GM18517 (cell line): ENCODE data around the gene LIN7B.
"Not testable (repeated sequence)": the region's sequence is repeated elsewhere in the genome, so short reads cannot be mapped to it uniquely, and the experiment has no call there.

Source experiments
- ATAC-seq: cut with Tn5 transposase; IDR thresholded peaks from one replicate; pipeline ENCODE4 v1.9.1; 2021; ENCODE audit warnings: mild to moderate bottlenecking, moderate library complexity; ENCODE audit not compliant: unreplicated experiment

LIN7B gene

DNA sequence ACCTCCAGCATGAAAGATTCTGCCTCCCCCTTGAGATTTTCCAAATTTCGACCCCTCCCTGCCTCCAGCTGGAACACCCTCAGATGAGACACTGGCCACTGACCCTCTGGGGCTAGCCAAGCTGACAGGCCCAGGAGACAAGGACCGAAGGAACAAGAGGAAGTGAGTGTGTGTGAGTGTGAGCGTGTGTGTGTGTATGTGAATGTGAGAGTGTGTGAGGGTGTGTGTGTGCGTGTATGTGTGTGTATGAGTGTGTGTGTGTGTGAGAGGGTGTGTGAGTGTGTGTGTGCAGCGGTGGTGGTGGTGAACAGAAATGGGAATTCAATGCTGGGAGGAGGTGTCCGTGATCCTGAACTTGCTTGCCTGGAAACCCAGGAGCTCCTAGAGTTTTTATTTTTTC lies 27.2 kb downstream of the LIN7B start:
- no peak for ATAC-seq

DNA sequence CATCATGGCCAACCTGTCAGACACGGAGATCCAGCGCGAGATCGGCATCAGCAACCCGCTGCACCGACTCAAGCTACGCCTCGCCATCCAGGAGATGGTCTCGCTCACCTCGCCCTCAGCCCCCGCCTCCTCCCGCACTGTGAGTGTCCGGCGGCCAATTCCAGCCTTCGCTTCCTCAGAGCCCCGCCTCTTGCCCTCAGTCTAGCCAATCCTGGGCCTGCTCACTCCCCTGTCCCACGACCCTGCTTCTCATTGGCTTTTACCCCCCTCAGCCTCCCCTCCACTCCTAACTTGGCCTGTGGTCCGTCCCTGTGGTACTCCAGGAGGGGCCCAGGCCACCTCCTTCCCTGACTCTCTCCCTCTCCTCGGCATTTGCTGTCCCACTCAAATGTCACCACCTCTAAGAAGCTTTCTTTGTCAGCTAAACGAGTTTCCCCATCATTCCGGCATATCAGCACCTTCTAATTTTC lies 28.7 kb downstream of the LIN7B start:
- peak; percentile 78 for ATAC-seq

DNA sequence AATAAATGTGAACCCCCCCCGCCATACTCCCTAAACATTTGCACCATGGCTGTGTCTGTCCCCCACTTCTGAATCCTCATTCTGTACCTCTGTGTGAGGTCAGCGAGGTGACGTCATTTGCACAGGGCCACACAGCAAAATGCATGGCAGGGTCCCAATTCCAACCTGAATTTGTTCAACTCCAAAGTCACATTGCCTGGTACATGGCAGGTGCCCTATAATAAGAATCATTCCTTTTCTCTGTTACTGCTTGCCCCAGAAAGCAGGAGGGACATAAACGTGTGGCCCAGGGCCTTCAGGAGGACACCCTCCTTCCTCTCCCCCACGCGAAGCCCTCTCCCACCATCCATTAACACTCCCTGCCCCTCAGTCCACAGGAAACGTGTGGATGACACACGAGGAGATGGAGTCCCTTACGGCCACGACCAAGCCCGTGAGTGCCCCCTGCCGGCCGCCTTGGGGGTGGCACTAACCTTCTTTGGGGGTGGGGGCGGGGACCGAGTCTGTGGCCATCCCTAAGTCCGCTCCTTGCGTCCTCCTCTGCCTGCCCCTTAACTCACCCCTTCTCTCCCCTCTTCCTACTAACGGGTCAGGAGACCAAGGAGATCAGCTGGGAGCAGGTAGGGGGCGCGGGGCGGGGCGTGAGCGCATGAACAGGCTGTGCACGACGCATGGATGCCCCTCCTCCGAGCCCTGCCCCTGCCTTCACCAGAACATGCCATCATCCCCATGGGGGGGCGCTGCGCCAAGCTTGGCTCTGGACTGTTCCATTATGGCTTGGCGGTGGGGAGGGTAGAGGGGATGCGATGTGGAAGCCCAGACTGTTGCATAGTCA lies 31.6 kb downstream of the LIN7B start:
- ATAC-seq: no peak

DNA sequence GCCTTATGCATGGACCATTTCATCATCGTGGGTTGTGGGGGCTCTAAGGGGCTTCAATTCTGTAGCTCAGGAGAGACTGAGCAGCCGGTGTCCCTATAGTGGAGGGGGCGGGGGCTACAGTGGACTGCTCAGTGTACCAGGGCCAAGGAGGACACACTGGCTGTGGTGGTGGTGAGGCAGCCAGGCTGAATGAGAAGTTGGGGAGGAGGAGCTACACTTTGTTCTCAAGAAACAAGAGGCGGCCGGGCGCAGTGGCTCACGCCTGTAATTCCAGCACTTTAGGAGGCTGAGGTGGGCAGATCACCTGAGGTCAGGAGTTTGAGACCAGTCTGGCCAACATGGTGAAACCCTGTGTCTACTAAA lies 32.2 kb downstream of the LIN7B start:
- not testable (repeated sequence) for ATAC-seq

DNA sequence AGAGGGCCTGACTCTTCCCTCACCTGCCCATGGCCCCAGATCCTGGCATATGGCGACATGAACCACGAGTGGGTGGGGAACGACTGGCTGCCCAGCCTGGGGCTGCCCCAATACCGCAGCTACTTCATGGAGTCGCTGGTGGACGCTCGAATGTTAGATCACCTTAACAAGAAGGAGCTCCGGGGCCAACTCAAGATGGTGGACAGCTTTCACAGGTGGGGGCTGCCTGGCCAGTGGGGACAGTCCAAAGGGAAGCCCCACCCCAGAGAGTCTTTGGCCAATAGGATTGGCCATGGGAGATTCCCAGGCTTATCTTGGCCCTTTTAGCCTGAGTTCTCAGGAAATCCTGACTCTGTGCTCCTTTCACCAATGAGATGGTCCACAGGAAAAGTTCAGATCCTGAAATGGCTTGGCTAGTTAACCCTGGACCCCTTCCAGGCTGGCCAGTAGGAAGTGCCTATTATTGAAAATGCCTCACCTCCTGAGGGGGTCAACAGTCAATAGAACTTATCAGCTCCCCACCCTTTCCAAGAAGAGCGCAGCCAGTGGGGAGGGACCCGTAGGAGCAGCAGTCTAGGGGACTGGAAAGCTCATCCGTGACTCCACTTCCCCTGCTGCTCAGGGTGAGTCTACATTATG lies 34.0 kb downstream of the LIN7B start:
- ATAC-seq: no peak

DNA sequence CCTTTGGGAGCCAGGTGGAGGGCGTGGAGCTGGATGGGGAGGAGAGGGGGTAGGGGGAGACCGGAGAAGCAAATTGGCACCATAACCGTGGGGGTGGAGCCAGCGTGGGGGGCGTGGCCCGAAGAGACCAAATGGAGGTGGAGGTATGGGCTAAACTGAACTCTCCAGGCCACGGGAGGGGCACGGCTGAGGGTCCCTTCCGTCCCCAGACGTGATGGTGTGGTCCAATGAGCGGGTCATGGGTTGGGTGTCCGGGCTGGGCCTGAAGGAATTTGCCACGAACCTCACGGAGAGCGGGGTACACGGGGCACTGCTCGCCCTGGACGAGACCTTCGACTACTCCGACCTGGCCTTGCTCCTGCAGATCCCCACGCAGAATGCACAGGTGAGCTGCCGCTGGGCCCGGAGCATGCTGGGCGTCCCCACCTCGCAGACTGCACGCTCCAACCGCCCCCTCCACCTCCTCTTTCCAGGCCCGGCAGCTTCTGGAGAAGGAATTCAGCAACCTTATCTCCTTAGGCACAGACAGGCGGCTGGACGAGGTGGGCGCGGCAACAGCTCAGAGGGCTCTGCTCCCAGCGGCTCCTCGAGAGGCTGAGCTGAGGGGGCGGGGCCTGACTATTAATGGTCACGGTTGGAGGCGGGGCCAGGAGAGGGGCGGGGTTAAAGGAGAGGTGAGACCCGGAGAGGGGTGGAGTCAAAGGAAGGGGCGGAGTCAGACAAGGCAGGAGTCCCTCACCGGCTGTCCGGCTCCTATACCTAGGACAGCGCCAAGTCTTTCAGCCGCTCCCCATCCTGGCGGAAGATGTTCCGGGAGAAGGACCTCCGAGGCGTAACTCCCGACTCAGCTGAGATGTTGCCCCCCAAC lies 34.8 kb downstream of the LIN7B start:
- no peak for ATAC-seq

DNA sequence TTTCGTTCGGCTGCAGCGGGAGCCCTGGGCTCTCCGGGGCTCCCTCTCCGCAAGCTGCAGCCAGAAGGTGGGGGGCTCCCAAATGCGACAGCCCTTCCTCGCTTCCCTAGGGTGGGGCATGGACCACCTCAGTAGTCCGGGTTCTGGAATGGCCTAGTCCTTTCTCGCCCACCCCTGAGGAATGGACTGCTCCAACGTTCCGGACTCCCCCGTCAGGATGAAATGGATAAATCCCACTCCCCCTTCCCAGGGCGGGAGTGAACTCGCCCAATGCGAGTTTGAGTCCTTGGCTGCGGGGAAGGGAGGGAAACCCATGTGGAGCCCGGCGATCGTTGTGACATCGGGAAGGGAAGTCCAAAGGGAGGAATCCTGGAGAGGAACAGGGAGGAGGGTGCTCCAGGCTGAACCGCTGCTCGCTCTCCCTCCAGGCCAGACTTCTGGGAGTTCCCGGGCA lies 35.5 kb downstream of the LIN7B start:
- no peak for ATAC-seq

DNA sequence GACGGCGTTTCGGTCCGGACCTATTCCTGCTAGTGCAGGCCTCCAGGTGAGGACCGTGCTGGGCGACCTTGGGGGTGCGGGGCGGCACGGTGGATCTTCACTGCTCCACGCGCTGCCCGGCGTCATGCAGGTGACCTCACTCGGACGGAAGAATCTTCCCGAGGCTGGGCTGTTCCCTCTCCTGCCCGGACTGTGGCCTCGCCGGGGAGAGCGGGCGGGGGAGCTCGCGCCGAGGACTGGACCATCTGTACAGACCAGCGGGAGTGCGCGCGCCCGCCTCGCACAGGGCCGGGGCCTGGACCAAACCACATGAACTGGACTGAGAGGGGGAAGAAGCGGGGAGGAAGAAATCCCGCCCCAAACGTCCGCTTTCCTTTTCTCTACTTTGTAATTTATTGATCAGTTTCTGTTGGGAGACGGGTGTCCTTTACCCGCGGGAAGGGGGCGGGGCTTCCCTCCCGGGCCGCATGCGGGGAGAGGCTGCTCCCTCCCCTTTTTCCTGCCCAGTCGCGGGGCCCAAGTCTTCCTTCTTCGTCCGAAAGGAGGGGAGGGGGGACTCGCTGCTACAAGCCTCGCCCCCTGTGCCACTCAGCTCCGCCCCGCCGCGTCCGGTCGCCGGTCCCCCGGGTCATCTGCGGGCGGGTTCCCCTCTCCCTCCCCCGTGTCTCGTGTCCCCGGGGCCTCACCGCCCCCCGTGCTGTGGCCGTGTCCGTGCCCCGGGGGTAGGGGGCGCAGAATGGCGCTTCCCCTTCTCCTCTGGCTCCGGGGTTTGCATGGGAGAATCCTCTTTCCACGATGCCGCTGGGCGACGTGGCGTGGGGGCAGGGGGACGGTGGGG lies 36.2 kb downstream of the LIN7B start:
- no peak for ATAC-seq

DNA sequence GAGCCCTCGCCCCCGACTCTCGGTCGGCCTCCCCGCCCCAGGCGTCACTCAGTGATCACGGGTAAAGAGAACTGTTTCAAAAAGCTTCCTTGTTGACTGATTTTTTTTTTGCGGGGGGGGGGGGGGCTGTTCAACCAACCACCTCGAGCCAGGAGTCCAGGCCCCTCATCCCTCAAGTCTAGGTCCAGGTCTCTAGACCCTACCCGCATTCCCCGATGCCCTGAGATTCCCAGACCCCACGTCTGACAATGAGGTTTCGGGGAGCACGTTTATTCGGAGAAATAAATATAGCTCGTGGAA lies 36.7 kb downstream of the LIN7B start:
- no peak for ATAC-seq

DNA sequence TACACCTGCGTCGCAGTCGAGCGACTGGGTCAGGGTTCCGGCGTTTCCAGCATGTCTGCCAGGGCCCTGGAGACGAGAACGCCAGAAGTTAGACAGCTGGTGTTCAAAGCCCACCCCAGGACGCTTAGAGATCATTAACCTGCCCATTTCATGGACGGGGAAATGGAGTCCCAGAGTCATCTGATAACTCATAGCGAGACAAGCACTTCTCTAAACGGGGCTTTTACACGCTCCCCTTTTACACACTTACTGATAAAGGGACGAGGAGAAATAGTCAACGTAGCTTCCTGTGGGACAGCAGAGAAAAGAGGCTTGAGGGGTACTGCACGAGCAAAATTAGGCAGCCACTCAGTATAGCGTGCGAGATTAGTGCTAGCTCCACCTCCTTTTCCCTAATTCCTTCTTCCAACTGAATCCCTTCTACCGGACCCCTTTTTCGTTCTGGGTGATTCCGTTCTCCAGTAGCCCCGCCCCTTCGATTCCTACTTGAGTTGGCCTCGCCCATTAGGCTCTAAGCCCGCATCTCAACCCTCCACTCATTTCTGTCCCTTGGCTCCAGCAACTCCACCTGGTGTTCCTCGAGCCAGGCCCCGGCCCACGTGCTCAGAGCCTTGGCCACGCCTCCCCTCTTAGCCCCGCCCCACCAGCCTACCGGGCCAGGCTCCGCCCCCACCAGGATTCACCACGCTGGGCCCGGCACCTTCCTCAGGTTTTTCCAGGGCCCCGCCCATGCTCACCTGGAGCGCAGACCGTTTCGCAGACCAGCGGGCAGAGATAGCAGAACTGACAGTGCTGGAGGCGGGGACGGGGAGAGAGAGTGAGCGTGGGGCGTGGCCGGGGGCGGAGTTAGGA lies 37.3 kb downstream of the LIN7B start:
- ATAC-seq: no peak

DNA sequence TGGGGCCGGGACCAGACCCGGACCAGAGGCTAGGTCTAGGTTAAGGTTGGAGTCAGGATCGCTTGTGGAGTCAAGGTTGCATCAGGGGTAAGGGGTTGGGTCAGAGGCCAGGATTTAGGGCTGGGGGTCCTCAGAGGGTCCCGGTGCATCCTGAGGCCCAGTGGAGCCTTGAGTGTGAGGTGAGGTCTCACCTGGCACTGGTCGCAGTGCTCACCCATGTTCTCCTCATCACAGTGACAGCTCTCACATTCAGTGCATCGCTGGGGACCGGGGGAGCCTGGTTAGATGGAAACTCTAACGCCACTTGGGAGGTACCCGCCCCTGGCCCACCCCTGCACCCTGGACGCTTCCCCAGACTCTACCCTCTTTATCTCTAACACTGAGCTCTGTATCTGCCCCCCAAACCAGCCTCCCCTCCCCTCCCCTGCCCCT lies 38.0 kb downstream of the LIN7B start:
- no peak for ATAC-seq

DNA sequence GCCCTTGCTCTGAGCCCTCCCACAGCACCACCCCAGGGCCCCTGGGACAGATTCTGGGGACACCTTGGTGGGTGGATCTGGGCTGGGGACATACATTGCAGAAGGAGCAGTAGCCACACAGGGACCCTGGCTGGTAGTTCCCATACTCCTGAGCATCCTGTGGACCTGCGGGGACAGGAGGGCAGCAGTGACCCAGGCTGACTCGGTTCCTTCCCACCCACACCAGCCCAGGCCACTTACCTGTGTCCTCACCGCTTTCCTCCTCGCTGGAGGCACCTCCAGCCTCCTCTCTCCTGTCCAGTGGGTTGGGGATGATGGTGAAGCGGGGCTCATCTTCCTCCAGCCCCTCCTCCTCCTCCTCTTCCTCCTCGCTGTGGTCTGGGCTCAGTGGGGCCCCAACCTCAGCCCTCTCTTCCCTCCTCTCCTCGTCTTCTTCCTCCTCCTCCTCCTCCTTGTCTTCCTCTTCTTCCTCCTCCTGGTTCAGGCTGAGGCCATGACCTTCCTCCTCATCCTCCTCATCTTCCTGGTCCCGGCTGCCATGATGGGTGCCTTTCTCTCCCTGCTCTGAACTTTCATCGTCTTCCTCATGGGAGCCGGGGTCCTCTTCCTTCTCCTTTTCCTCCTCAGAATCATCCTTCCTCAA lies 39.1 kb downstream of the LIN7B start:
- ATAC-seq: no peak

DNA sequence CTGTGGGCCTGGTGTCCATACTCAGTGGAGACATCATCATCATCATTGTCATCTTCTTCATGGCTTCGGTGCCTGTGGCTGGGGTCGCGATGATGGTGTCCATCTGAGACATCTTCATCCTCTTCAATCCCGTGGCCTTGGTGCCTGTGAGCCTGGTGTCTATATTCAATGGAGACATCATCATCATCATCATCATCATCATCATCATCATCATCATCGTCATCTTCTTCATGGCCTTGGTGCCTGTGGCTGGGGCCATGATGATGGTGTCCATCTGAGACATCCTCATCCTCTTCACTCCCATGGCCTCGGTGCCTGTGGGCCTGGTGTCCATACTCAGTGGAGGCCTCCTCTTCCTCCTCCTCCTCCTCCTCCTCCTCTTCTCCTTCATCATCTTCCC lies 40.1 kb downstream of the LIN7B start:
- ATAC-seq: no peak

DNA sequence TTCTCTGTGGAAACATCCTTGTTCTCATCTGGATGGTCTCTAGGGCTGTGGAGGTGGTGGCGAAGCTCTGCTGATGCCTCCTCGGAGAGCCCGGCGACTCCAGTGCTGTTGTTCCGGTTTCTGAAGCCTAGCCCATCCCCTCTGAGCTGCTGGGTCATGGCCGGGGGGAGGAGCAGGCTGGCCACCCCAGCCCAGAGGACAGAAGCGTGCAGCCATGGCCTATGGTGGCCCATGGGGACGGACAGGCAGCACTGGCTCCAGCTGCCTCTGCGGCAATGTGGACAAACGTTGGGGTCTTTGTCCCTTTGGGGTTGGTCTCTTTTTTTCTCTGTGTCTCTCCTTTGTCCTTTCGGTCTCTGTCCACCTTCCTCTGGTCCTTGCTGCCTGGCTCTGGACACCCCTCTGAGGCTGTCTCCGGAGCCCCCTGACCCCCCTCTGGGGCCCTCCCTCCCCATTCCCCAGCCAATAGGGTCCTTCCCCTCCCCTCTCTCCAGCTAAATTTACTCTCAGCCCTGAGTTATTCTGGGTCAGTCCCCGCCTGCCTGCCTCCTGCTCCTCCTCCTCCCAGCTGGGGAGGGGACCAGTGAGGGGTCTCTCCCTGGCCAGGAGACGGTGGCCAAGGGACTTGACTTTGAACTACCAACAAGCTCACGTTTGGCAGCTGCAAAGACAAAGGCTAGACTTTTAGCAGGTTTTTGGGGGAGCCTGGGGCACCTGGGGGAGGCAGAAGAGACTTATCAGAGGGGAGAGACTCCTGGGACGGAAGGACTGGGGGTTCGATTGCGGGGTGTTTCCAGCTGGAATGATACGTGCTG lies 41.0 kb downstream of the LIN7B start, which contains the start of gene HRC:
HRC (minus strand) TSS at position 392 of the 815 bp plus-strand sequence; CDS start at position 233, 159 bp downstream.
- ATAC-seq: no peak

DNA sequence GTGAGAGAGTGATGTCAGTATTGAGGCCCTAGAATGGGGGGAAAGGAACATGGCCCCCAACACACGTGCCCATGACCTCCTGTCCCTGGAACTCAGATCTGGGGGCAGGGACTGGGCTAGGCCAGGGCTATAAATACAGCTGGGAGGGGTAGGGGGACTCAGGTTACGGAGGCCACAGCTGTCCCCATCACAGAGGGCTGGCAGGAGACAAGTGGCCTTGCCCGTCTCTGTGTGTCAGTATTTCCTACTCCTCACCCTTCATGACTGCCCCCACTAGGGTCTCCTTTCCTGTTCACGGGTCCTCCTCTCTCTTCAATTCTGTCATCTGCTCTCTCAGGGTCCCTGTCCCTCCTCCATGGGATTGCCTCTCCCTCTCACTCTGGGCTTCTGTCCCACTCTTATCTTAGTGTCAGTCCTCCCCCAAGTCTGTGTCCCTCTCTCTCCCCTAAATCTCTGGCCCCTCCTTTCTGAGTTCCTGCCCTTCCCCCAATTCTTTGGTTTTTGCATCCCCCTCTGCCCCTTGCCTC lies 41.7 kb downstream of the LIN7B start:
- ATAC-seq: no peak

DNA sequence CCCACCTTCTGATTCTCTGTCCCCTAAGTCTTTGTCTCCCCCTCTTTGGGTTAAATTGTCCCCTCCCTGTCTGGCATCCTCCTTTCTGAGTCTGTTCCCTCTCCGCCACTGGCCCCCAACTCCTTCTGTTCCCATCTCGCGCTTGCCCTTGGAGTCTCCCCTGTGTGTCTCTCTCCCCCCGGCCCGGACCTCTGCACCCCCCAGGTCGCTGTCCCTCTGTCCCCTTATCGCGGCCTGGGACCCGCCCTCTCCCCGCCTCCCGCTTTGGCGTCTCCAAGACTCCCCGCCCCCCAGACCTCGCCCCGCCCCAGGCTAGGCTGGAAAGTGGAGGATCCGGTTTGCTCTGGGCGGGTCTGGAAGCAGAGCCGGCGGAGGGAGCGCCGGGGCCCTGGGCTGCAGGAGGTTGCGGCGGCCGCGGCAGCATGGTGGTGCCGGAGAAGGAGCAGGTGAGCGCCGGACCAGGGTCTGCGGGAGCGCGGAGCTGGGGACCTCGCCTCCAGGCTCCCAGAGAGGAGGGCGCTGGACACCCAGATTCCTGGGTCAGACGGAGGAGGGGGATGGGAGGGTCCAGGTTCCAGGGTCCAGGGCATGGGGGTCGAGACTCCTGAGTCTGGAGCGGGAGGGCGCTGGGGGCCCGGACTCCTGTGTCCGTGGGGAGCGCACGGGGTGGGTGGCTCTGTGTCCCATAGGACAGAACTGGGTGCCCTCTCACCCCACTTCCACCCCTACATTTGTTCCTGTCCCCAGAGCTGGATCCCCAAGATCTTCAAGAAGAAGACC lies 43.5 kb downstream of the LIN7B start, which contains the start of gene TRPM4:
TRPM4 (plus strand) TSS at position 348 of the 780 bp plus-strand sequence; CDS start at position 423, 75 bp downstream.
- ATAC-seq: no peak
